Measurements from ENCODE around the gene ZNF134.

ZNF134 gene

DNA sequence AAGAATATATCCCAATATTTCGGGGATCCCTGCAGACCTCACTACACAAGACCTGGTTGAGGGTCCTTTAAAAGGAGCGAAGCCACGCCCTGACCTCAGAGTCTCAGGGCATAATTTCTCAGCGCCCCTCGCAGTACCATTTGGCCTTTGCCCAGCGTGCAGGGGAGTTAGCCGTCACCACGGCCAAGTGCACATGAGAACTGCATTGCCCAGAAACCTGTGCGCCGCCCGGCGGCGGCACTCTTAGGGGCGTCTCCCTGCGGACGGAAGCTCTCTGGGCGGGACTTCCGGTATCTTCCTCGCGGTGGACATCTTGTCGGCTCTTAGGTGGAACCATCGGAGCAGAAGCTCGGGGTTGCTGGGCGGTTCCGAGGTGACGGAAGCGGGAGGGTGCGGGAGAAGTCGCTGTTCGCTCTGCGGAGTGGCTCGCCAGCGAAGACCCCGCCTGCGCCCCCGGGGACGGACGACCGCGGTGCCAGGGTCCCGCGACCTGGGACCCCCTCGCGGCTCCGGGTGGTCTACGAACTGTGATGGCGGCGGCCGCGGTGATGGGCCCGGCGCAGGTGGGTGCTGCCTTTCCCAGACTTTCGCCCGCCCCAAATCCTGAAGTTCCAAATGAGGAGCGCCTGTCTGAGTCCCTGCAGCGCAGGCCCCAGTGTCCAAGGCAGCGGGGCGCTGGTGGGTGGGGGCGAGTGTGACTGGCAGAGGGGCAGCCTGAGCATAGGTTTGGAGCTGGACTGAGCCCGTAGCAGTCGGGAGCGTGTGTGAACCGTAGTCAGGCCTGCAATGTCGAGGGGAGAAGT lies at the start of gene ZNF134:
ZNF134 (plus strand) TSS at position 302 of the 803 bp plus-strand sequence. CDS start 5,227 bp downstream, outside the sequence.
- TF ChIP-seq, protein P1, sequence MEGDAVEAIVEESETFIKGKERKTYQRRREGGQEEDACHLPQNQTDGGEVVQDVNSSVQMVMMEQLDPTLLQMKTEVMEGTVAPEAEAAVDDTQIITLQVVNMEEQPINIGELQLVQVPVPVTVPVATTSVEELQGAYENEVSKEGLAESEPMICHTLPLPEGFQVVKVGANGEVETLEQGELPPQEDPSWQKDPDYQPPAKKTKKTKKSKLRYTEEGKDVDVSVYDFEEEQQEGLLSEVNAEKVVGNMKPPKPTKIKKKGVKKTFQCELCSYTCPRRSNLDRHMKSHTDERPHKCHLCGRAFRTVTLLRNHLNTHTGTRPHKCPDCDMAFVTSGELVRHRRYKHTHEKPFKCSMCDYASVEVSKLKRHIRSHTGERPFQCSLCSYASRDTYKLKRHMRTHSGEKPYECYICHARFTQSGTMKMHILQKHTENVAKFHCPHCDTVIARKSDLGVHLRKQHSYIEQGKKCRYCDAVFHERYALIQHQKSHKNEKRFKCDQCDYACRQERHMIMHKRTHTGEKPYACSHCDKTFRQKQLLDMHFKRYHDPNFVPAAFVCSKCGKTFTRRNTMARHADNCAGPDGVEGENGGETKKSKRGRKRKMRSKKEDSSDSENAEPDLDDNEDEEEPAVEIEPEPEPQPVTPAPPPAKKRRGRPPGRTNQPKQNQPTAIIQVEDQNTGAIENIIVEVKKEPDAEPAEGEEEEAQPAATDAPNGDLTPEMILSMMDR (IDR thresholded peaks at IDR 0.05; ENCODE audit: insufficient read depth, low read length, poor library complexity, severe bottlenecking), result peak; percentile 3
- H3K36me3 ChIP-seq (ENCODE audit: control insufficient read depth, insufficient read depth, low read length), result peaks cover 17% of the 10 kb centered on the region
- H3K4me3 ChIP-seq (replicated peaks; ENCODE audit: low read depth, low read length), result peak within 1 kb of the TSS; percentile 90
- peak; percentile 92 for DNase-seq (ENCODE audit: extremely low read depth, insufficient read length)
- H3K27me3 ChIP-seq (replicated peaks; ENCODE audit: control insufficient read depth, insufficient read depth, low read length), result no peaks in the 10 kb centered on the region

DNA sequence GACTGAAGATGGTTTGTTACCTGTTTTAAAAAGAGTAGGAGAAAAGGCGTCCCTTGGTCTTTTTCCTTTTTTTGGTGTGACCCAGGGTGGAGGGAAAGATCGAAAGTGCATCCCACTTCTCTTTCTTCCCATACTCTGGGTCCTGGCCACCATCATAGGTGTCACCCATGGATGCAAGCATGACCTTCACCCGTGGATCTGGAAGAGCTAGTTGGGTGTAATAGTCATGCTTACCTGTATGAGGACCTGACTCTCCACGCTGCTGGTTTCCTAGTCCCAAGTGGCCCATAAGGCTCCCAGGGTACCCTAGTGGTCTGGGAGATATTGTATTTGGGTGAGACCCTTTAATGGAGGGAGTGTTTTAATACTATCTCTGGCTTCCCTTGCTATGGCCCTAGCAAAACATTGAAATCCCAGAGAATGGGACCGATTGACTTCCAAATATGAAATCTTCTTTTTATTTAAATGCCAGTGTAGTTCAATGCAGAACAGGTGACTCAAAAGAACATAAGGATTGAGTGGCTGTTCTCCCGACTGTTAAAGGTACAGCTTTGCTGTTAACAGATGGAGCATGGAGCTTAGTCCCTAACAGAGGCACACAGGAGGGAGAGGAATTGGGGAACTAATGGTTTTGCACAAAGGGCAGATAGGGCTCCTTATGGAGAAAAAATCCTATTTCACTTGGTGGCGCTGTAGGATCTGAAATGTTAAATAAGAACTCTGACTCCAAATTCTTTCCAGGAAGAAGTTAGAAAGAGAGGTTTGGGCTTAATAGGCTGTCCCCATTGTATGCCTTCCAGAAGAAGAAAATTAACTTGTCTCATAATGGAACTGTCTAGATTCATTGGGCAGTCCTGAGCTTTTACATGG lies 47.4 kb upstream of the ZNF134 start:
- H3K4me3 ChIP-seq (replicated peaks; ENCODE audit: low read depth, low read length), result no peak overlapping the region
- TF ChIP-seq, protein P1 (IDR thresholded peaks at IDR 0.05; ENCODE audit: insufficient read depth, low read length, poor library complexity, severe bottlenecking), result no peak
- DNase-seq (ENCODE audit: extremely low read depth, insufficient read length), result no peak
- no peaks in the 10 kb centered on the region for H3K36me3 ChIP-seq (ENCODE audit: control insufficient read depth, insufficient read depth, low read length)
- H3K27me3 ChIP-seq (replicated peaks; ENCODE audit: control insufficient read depth, insufficient read depth, low read length), result no peaks in the 10 kb centered on the region

DNA sequence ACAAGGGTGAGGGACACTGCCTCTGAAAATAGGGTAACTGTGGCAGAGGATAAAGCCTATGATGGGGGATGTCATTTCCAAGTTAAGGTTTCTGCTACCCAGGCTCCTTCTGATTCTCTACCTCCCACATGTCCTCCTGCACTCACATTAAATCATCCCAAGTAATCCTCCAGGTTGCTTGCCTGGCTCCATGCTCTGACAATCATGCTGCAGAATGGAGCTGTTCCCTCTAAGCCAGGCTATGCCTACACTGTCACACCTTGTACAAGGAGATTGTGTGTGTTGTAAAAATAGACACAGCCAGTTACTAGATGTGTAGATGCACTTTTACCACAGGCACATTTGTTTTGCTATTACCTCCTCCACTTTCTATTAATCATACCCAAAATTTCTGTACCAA lies 43.3 kb upstream of the ZNF134 start:
- Histone ChIP-seq H3K4me3 (replicated peaks; ENCODE audit: low read depth, low read length) (no peak overlapping the region), H3K27me3 (replicated peaks; ENCODE audit: control insufficient read depth, insufficient read depth, low read length) (no peaks in the 10 kb centered on the region), H3K36me3 (ENCODE audit: control insufficient read depth, insufficient read depth, low read length) (peaks cover 20% of the 10 kb centered on the region)
- DNase-seq (ENCODE audit: extremely low read depth, insufficient read length), result no peak
- TF ChIP-seq, protein P1 (IDR thresholded peaks at IDR 0.05; ENCODE audit: insufficient read depth, low read length, poor library complexity, severe bottlenecking), result no peak

DNA sequence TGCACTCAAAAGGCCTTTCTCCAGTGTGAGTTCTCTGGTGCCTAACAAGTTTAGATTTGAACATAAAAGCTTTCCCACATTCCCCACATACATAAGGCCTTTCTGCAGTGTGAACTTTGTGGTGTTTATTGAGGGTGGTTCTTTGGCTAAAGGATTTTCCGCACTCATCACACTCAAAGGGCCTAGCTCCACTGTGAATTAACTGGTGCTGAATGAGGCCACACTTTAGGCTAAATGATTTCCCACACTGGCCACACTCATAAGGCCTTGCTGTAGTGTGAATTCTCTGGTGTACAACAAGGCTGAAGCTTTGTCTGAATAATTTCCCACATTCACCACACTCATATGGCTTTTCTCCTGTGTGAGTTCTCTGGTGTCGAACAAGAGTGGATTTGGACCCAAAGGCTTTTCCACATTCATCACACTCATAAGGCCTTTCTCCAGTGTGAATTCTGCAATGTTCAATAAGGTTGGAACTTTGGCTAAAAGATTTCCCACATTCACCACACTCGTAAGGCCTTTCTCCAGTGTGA lies 41.6 kb upstream of the ZNF134 start:
- peaks cover 23% of the 10 kb centered on the region for H3K36me3 ChIP-seq (ENCODE audit: control insufficient read depth, insufficient read depth, low read length)
- H3K4me3 ChIP-seq (replicated peaks; ENCODE audit: low read depth, low read length), result no peak overlapping the region
- no peaks in the 10 kb centered on the region for H3K27me3 ChIP-seq (replicated peaks; ENCODE audit: control insufficient read depth, insufficient read depth, low read length)
- DNase-seq (ENCODE audit: extremely low read depth, insufficient read length), result no peak
- TF ChIP-seq, protein P1 (IDR thresholded peaks at IDR 0.05; ENCODE audit: insufficient read depth, low read length, poor library complexity, severe bottlenecking), result no peak

DNA sequence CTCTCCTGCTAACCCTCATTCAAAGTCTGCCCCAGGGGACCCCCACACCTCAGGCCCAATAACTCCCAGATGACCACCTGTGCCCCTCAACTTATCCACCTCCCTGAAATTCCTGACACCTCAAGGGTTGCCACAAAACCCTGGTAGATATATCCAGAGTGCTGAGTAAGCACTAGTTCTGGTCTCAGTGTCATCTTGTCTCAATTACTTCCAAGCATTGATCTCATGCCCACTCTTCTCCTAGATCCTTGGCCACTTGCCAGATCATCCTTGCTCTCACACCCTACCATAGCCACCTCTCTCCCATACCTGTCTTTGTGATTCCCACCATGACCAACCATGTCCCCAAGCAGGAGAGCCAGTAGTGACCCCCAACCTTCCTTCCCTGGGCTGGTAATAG lies 37.4 kb upstream of the ZNF134 start:
- no peaks in the 10 kb centered on the region for H3K27me3 ChIP-seq (replicated peaks; ENCODE audit: control insufficient read depth, insufficient read depth, low read length)
- H3K4me3 ChIP-seq (replicated peaks; ENCODE audit: low read depth, low read length), result no peak overlapping the region
- TF ChIP-seq, protein P1 (IDR thresholded peaks at IDR 0.05; ENCODE audit: insufficient read depth, low read length, poor library complexity, severe bottlenecking), result no peak
- H3K36me3 ChIP-seq (ENCODE audit: control insufficient read depth, insufficient read depth, low read length), result peaks cover 23% of the 10 kb centered on the region
- DNase-seq (ENCODE audit: extremely low read depth, insufficient read length), result no peak
